ENCODE data around the gene GASK1B. TPM values are rescaled to one million over a fixed set of nuclear protein-coding genes. Genes with fewer than 3 reads are reported as not detected.

The GASK1B gene
- total and polyA plus RNA-seq, 2 of the 4 experiments (the other 2 are of a cell fraction) = 4.1 to 5.4 TPM

DNA sequence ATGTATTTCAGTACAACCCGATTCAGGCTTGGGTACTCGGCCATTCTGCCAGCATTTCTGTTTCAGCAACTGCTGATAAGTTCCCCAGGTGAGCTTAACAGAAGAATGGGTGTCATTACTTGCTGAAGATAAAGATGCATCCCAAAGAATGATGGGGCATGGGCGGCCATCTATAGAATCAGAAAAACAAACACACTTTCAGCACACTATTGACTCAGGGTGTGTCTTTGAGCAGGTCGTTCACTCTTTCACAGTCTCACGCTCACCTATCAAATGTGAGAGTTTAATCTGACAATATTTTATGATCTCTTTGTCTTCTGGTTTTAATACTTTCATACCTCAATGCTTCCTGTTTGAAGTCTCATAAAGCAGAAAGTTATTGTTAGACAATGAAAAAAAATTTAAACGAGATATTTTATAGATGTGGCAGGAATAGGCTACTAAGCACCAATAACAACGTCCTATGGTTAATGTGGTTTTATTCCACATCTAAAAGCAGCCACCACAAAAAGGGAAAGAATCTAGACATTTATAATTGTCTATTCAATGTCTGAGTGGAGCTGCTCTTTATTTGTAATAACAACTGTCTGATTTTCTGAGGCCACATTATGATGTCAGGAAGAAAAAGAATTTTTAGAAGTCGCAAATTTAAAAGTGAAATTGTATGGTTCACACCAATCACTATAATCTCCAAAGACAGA is 17.0 kb downstream of the GASK1B start:
- Histone ChIP-seq H3K4me2 (ENCODE audit: low read depth, low read length) (no peak overlapping the region), H2AFZ (replicated peaks; ENCODE audit: low read length, poor library complexity) (no peak overlapping the region), H3K9ac (ENCODE audit: low read depth, low read length) (no peak overlapping the region), H2AK9ac (replicated peaks; ENCODE audit: low read depth, low read length, poor library complexity) (no peak overlapping the region), H3K9me1 (ENCODE audit: insufficient read depth, low read length) (no peaks in the 10 kb centered on the region), H2AK5ac (ENCODE audit: low read depth, low read length) (no peak overlapping the region), H4K5ac (ENCODE audit: low read depth, low read length) (no peak overlapping the region), H4K8ac (ENCODE audit: low read depth in 2 of 2, low read length in 2 of 2) (no peak overlapping the region), H3K56ac (ENCODE audit: extremely low read depth, insufficient read depth, low read length) (no peak overlapping the region), H2BK20ac (ENCODE audit: low read depth, low read length) (no peak overlapping the region), H3K4me1 (ENCODE audit: control insufficient read depth, insufficient read depth, low read length) (peaks cover 3% of the 10 kb centered on the region; the same call in 1 of the 2 replicates), H3K4me3 (ENCODE audit: insufficient read depth, low read depth, low read length) (no peak overlapping the region), H3K36me3 (ENCODE audit: control insufficient read depth, insufficient read depth, low read length) (peaks cover 3% of the 10 kb centered on the region; the same call in 1 of the 2 replicates), H2BK120ac (ENCODE audit: low read depth, low read length) (no peak overlapping the region), H2BK15ac (ENCODE audit: low read depth, low read length) (no peak overlapping the region), H3K14ac (replicated peaks; ENCODE audit: low read depth, low read length) (no peak overlapping the region), H3K27ac (ENCODE audit: insufficient read depth, low read length) (no peak overlapping the region), H2BK5ac (ENCODE audit: low read depth, low read length, poor library complexity, severe bottlenecking) (no peak overlapping the region), H4K91ac (ENCODE audit: insufficient read depth, low read depth, low read length) (no peak overlapping the region), H3K4ac (ENCODE audit: low read depth, low read length) (no peak overlapping the region), H3K79me1 (ENCODE audit: low read depth in 1 of 2, low read length in 2 of 2) (no peaks in the 10 kb centered on the region), H3K27me3 (ENCODE audit: control insufficient read depth, insufficient read depth, low read length) (no peaks in the 10 kb centered on the region), H3K18ac (ENCODE audit: low read depth, low read length) (no peak overlapping the region), H4K20me1 (ENCODE audit: insufficient read depth, low read length) (no peaks in the 10 kb centered on the region), H3K9me3 (ENCODE audit: control insufficient read depth, insufficient read depth, low read length) (no peaks in the 10 kb centered on the region), H3K23ac (ENCODE audit: low read depth, low read length) (no peak overlapping the region)
- intact Hi-C loops (cut with micrococcal nuclease) (loop anchor here (5.0 kb wide), 1 partner anchor 34 kb away; no protein-coding TSS in a partner anchor), dilution Hi-C loops (cut with HindIII; ENCODE audit: low sequenced_read_pairs, unreplicated experiment) (no loop called here), in situ Hi-C loops (cut with MboI; ENCODE audit: low sequenced_read_pairs) (no loop called here)
- ATAC-seq (ENCODE audit: low read depth) = no peak
- ChIA-PET POLR2A (ENCODE audit: unreplicated experiment) (no interaction called here), CTCF (no interaction called here)
- DNase-seq = no peak
- BruUV-seq (replicated peaks) = no TSS peak
- no CpG with 5 or more reads among the region's 8 CpGs for WGBS, 2 experiments (ENCODE audit: extremely low coverage in 2 of 2, insufficient read length in 1 of 2)
- TF ChIP-seq RAD21 (IDR thresholded peaks at IDR 0.05; ENCODE audit: low read length) = no peak
- no peak for TF ChIP-seq SMC3 (IDR thresholded peaks at IDR 0.05; ENCODE audit: low read depth, low read length)
